Measurements from ENCODE around the gene UNC5B.

Gene UNC5B

DNA sequence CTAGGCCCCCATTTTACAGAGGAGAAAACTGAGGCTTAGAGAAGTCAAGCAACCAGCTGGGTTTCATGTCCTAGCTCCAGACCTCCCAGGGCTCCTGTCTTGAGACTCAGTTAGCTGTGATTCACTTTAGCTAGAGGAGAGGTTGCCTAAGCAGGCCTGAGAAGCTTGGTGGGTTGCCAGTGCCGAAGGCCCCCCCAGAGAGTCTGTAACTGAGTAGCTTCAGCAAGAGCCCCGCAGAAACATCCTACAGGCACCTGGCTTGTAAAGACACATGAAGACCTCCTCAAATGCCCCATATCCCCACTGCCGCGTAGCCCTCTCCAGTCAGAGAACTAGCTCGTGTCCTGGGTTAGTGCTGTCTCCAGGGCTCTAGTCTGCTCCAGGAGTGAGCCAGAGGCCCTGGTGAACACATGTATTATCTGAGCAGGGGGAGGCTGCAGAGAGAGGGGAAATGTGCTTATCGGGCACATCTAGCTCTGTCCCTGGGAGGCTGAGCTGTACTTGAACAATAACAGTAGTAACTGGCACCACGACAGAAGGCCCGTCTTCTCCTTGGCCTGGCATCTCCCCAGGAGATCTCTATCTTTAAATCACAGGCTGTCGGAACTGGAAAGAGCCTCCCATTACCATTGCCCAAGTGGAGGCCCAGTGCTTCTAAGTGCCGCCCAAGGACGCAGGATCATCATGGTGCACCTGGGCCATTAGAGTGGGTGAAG lies 28.9 kb downstream of the UNC5B start:
- H3K4me1 ChIP-seq (ENCODE audit: insufficient read depth, low read length) = no peaks in the 10 kb centered on the region

GRCh38 chr10:71241830-71242621 lies 29.7 kb downstream of the UNC5B start:
- no peaks in the 10 kb centered on the region for H3K36me3 ChIP-seq (ENCODE audit: insufficient read depth, low read length)
- H2AFZ ChIP-seq (ENCODE audit: low read depth, low read length) = no peak overlapping the region
- no peaks in the 10 kb centered on the region for H3K79me2 ChIP-seq (ENCODE audit: insufficient read depth, low read length)
- no peaks in the 10 kb centered on the region for H4K20me1 ChIP-seq (ENCODE audit: insufficient read depth, low read length)
- H3K4me2 ChIP-seq (ENCODE audit: insufficient read depth, low read length) = no peak overlapping the region
- no peak overlapping the region for H3K4me3 ChIP-seq (ENCODE audit: low read depth in 1 of 2, low read length in 2 of 2)
- DNase-seq (no peak), ATAC-seq (ENCODE audit: insufficient read depth, low read depth) (no peak)
- no peak overlapping the region for H3K27ac ChIP-seq (ENCODE audit: low read length)
- no peaks in the 10 kb centered on the region for H3K4me1 ChIP-seq (ENCODE audit: insufficient read depth, low read length)
- peaks cover 7% of the 10 kb centered on the region for H3K27me3 ChIP-seq (ENCODE audit: insufficient read depth, low read length, poor library complexity)
- no peaks in the 10 kb centered on the region for H3K9me3 ChIP-seq (ENCODE audit: insufficient read depth, low read length, severe bottlenecking)
- TF ChIP-seq, protein P1, sequence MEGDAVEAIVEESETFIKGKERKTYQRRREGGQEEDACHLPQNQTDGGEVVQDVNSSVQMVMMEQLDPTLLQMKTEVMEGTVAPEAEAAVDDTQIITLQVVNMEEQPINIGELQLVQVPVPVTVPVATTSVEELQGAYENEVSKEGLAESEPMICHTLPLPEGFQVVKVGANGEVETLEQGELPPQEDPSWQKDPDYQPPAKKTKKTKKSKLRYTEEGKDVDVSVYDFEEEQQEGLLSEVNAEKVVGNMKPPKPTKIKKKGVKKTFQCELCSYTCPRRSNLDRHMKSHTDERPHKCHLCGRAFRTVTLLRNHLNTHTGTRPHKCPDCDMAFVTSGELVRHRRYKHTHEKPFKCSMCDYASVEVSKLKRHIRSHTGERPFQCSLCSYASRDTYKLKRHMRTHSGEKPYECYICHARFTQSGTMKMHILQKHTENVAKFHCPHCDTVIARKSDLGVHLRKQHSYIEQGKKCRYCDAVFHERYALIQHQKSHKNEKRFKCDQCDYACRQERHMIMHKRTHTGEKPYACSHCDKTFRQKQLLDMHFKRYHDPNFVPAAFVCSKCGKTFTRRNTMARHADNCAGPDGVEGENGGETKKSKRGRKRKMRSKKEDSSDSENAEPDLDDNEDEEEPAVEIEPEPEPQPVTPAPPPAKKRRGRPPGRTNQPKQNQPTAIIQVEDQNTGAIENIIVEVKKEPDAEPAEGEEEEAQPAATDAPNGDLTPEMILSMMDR (IDR thresholded peaks at IDR 0.05; ENCODE audit: borderline replicate concordance, extremely low read depth, low read length, poor library complexity, severe bottlenecking) = no peak
- no peak for TF ChIP-seq EZH2 (IDR thresholded peaks at IDR 0.05; ENCODE audit: borderline replicate concordance, low read depth, low read length, severe bottlenecking)
- H3K9ac ChIP-seq (ENCODE audit: low read depth, low read length) = no peak overlapping the region

More for the DNA sequence above, 28.9 kb downstream of the UNC5B start:
- Histone ChIP-seq H3K4me3 (ENCODE audit: low read depth in 1 of 2, low read length in 2 of 2) (no peak overlapping the region), H3K27ac (ENCODE audit: low read length) (no peak overlapping the region), H2AFZ (ENCODE audit: low read depth, low read length) (no peak overlapping the region), H4K20me1 (ENCODE audit: insufficient read depth, low read length) (no peaks in the 10 kb centered on the region), H3K4me2 (ENCODE audit: insufficient read depth, low read length) (no peak overlapping the region), H3K79me2 (ENCODE audit: insufficient read depth, low read length) (no peaks in the 10 kb centered on the region), H3K9ac (ENCODE audit: low read depth, low read length) (no peak overlapping the region), H3K36me3 (ENCODE audit: insufficient read depth, low read length) (no peaks in the 10 kb centered on the region), H3K27me3 (ENCODE audit: insufficient read depth, low read length, poor library complexity) (peaks cover 8% of the 10 kb centered on the region), H3K9me3 (ENCODE audit: insufficient read depth, low read length, severe bottlenecking) (no peaks in the 10 kb centered on the region)
- no peak for ATAC-seq (ENCODE audit: insufficient read depth, low read depth)
- TF ChIP-seq EZH2 (IDR thresholded peaks at IDR 0.05; ENCODE audit: borderline replicate concordance, low read depth, low read length, severe bottlenecking) = no peak
- TF ChIP-seq, protein P1 (IDR thresholded peaks at IDR 0.05; ENCODE audit: borderline replicate concordance, extremely low read depth, low read length, poor library complexity, severe bottlenecking) = no peak
- DNase-seq = no peak

GRCh38 chr10:71242622-71243009 lies 30.2 kb downstream of the UNC5B start:
- Histone ChIP-seq H3K79me2 (ENCODE audit: insufficient read depth, low read length) (no peaks in the 10 kb centered on the region), H3K9me3 (ENCODE audit: insufficient read depth, low read length, severe bottlenecking) (no peaks in the 10 kb centered on the region), H4K20me1 (ENCODE audit: insufficient read depth, low read length) (no peaks in the 10 kb centered on the region), H2AFZ (ENCODE audit: low read depth, low read length) (no peak overlapping the region), H3K4me3 (ENCODE audit: low read depth in 1 of 2, low read length in 2 of 2) (no peak overlapping the region), H3K9ac (ENCODE audit: low read depth, low read length) (no peak overlapping the region), H3K4me2 (ENCODE audit: insufficient read depth, low read length) (no peak overlapping the region), H3K27me3 (ENCODE audit: insufficient read depth, low read length, poor library complexity) (peaks cover 7% of the 10 kb centered on the region), H3K27ac (ENCODE audit: low read length) (no peak overlapping the region), H3K4me1 (ENCODE audit: insufficient read depth, low read length) (no peaks in the 10 kb centered on the region), H3K36me3 (ENCODE audit: insufficient read depth, low read length) (no peaks in the 10 kb centered on the region)
- TF ChIP-seq, protein P1 (IDR thresholded peaks at IDR 0.05; ENCODE audit: borderline replicate concordance, extremely low read depth, low read length, poor library complexity, severe bottlenecking) = no peak
- TF ChIP-seq EZH2 (IDR thresholded peaks at IDR 0.05; ENCODE audit: borderline replicate concordance, low read depth, low read length, severe bottlenecking) = no peak
- DNase-seq (no peak), ATAC-seq (ENCODE audit: insufficient read depth, low read depth) (no peak)
